GM12878 (cell line): Measurements from ENCODE around the gene RPS6KA3. TPM values are rescaled to one million over a fixed set of nuclear protein-coding genes. Genes with fewer than 3 reads are reported as not detected.

Experiments used
- ATAC-seq: fragments of 200-7000 bp; cut with Tn5 transposase; 3 replicates; pipeline ENCODE4 v1.9.1; 2020; ENCODE audit warnings: mild to moderate bottlenecking, moderate library complexity
- BruUV-seq: library from RNA; stranded (reverse); fragments of 400-500 nt; replicated peaks from 2 replicates; lab custom pipeline; 2021; lab: Mats Ljungman, UMichigan
- CTCF ChIA-PET: fragments of 300-600 bp; sonication (Branson Sonifier 250); formaldehyde crosslinking; extraction: SDS; loops from one replicate; lab custom pipeline; 2021; ENCODE audit warnings: inconsistent platforms; lab: Yijun Ruan, JAX
- POLR2A ChIA-PET: fragments of 350-600 bp; formaldehyde crosslinking; extraction: SDS; loops from one replicate; lab custom pipeline; 2021; ENCODE audit warnings: inconsistent platforms; lab: Charles Lee
- RAD21 ChIA-PET: fragments of 300-600 bp; sonication (Branson Sonifier 250); formaldehyde crosslinking; loops from one replicate; lab custom pipeline; 2023; ENCODE audit warnings: antibody characterized with exemption; ENCODE audit not compliant: unreplicated experiment; lab: Charles Lee
- SMC1A ChIA-PET: fragments of 300-600 bp; sonication (Branson Sonifier 250); formaldehyde crosslinking; loops from one replicate; lab custom pipeline; 2023; ENCODE audit not compliant: unreplicated experiment, uncharacterized antibody; lab: Charles Lee
- DNase-seq: peaks from one replicate; pipeline ENCODE4 v3.0.0-alpha.2; 2011; ENCODE audit warnings: low read depth, low spot score
- FAIRE-seq: peaks from 3 replicates; lab custom pipeline; 2011; peaks lifted over from hg19 to GRCh38; lab: Jason Lieb, UNC
- H2AFZ ChIP-seq: 2 replicates; pipeline ENCODE4 v1.6.0; 2011; ENCODE audit warnings: low read depth, low read length, control low read depth; ENCODE audit not compliant: control insufficient read depth
- H3K27ac ChIP-seq: 2 replicates; pipeline ENCODE4 v1.5.1; 2011; ENCODE audit warnings: control low read depth; ENCODE audit not compliant: control insufficient read depth, insufficient read depth
- H3K27me3 ChIP-seq, 2 experiments: replicated peaks in 1 of 2; 2 replicates each; pipeline versions ENCODE4 v1.6.0 to v1.6.1; 2011; ENCODE audit warnings: low read length in 1 of 2; ENCODE audit not compliant: control insufficient read depth in 2 of 2, insufficient read depth in 2 of 2
- H3K36me3 ChIP-seq, 2 experiments: 2 replicates each; pipeline ENCODE4 v1.5.1; 2011; ENCODE audit warnings: low read length in 1 of 2; ENCODE audit not compliant: control insufficient read depth in 2 of 2, insufficient read depth in 2 of 2
- H3K4me1 ChIP-seq: 2 replicates; pipeline ENCODE4 v1.6.1; 2011; ENCODE audit warnings: mild to moderate bottlenecking, low read length, moderate library complexity, mixed read lengths; ENCODE audit not compliant: control insufficient read depth, insufficient read depth
- H3K4me2 ChIP-seq: 2 replicates; pipeline ENCODE4 v1.6.0; 2011; ENCODE audit warnings: control low read depth; ENCODE audit not compliant: control insufficient read depth, insufficient read depth
- H3K4me3 ChIP-seq: fragments of 200-600 bp; sonication (generic); 2 replicates; pipeline ENCODE4 v1.5.1; 2016
- H3K79me2 ChIP-seq: 2 replicates; pipeline ENCODE4 v1.6.0; 2011; ENCODE audit warnings: low read length; ENCODE audit not compliant: control insufficient read depth, insufficient read depth
- H3K9ac ChIP-seq: 2 replicates; pipeline ENCODE4 v1.8.0; 2011; ENCODE audit warnings: low read length, control low read depth, mixed read lengths; ENCODE audit not compliant: control insufficient read depth, insufficient read depth
- H3K9me3 ChIP-seq: replicated peaks from 3 replicates; pipeline ENCODE4 v1.5.1; 2011; ENCODE audit warnings: mild to moderate bottlenecking, low read length; ENCODE audit not compliant: control insufficient read depth, insufficient read depth
- H4K20me1 ChIP-seq: 2 replicates; pipeline ENCODE4 v1.6.0; 2011; ENCODE audit not compliant: control insufficient read depth, insufficient read depth
- CBFB ChIP-seq: IDR thresholded peaks from 2 replicates; pipeline ENCODE4 v1.6.1; 2016; ENCODE audit warnings: antibody characterized with exemption, low read depth
- CBX5 ChIP-seq: sonication (generic); IDR thresholded peaks from 2 replicates; pipeline ENCODE4 v1.6.1; 2016; ENCODE audit warnings: low read depth, moderate library complexity, mild to moderate bottlenecking, inconsistent platforms
- ELK1 ChIP-seq: IDR thresholded peaks from 2 replicates; pipeline ENCODE4 v1.6.1; 2012; ENCODE audit warnings: low read depth, low read length, improper control_type of control experiment
- FOS ChIP-seq: IDR thresholded peaks from 3 replicates; pipeline ENCODE4 v1.6.1; 2011; ENCODE audit warnings: borderline replicate concordance; ENCODE audit not compliant: insufficient read length; ENCODE audit errors: extremely low read depth
- GATAD2B ChIP-seq: fragments of 450-650 bp; conservative IDR thresholded peaks from 2 replicates; pipeline ENCODE4 v1.6.1; 2017; ENCODE audit warnings: low read depth, mild to moderate bottlenecking, moderate library complexity
- KDM1A ChIP-seq: fragments of 200-600 bp; sonication (generic); IDR thresholded peaks from 2 replicates; pipeline ENCODE4 v1.6.1; 2016; ENCODE audit warnings: borderline replicate concordance
- RAD21 ChIP-seq: IDR thresholded peaks from 2 replicates; pipeline ENCODE4 v1.6.1; 2011; ENCODE audit warnings: mild to moderate bottlenecking, low read depth, low read length, moderate library complexity; ENCODE audit not compliant: insufficient read depth
- RBBP5 ChIP-seq: fragments of 200-600 bp; sonication (generic); conservative IDR thresholded peaks from 2 replicates; pipeline ENCODE4 v1.6.1; 2016
- ZNF622 ChIP-seq: fragments of 450-650 bp; IDR thresholded peaks from 2 replicates; pipeline ENCODE4 v1.6.1; 2017; ENCODE audit warnings: mild to moderate bottlenecking, inconsistent platforms
- WGBS: methylation state at CpG from one replicate; pipeline ENCODE4 v1.1.6; 2016; ENCODE audit warnings: low lambda C conversion rate; ENCODE audit not compliant: insufficient replicate concordance, insufficient coverage; ENCODE audit errors: missing lambda C conversion rate; 5-methylcytosine and 5-hydroxymethylcytosine counted together
- in situ Hi-C: fragments of 300-500 bp; cut with MboI; formaldehyde crosslinking; loops from 9 replicates; pipeline ENCODE4 v1.14.3; 2018; ENCODE audit warnings: mixed read lengths
- intact Hi-C: fragments of 100-400 bp; cut with micrococcal nuclease; formaldehyde crosslinking; loops from one replicate; pipeline ENCODE4 v1.14.2; 2022; ENCODE audit not compliant: unreplicated experiment
- polyA plus RNA-seq, 11 experiments: library from polyadenylated mRNA; depleted of rRNA in 4 of 11; unstranded in 6 of 11; stranded (reverse) in 5 of 11; fragments of >200 nt; fragmentation: Nextera tagmentation in 4 of 11; fragmentation: Illumina TruSeq in 1 of 11; extraction: Ambion mirVana in 4 of 11; extraction: Trizol in 1 of 11; gene quantifications; 1 replicate in 1 of 11; 2 replicates in 10 of 11; pipeline versions ENCODE4 v1.2.1 to v1.2.3, GENCODE V29; 2011 to 2016; ENCODE audit warnings: inconsistent platforms in 2 of 11, missing spikeins in 2 of 11, low read depth in 1 of 11
- total RNA-seq, 4 experiments: library from RNA; depleted of rRNA in 3 of 4; stranded (reverse); fragments of >200 nt in 3 of 4; fragmentation: Illumina TruSeq in 1 of 4; extraction: Trizol in 1 of 4; gene quantifications; 2 replicates each; pipeline versions ENCODE4 v1.2.1 to v1.2.3, GENCODE V29; 2013 to 2021

RPS6KA3 gene
- total and polyA plus RNA-seq, 10 of the 15 experiments (the other 5 are each of a cell fraction or from before 2014, with no cell fraction given), result 2.8 to 35.6 (median 15.8) TPM

DNA sequence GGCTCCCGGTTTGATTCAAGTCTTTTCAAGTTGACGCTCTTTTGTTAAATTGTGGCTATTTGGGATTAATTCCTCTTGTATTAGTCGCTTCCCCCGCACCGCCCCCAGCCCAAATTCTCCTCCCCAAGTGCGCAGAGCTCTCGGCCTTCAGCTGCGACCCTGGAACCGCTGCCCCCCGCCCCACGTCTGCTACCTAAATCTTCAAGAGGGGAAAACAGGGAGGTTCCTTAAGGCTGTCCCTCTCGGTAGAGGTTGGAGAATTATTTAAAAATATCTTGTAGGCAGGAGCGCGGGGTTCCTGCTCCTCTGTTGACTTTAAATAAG is 860 bp upstream of the RPS6KA3 start:
- POLR2A ChIA-PET, result interaction anchor here (0.6 to 1.1 kb wide), 4 partner anchors 48 to 137 kb away, joined by 3 to 7 read pairs (median 4); no protein-coding TSS in a partner anchor
- no peak overlapping the region for H3K27ac ChIP-seq
- peak overlapping the region; percentile 34; the same call in 1 of the 2 replicates for H3K9ac ChIP-seq
- FAIRE-seq, result no peak
- RAD21 ChIA-PET, result interaction anchor here (0.7 kb wide), 1 partner anchor 30 kb away, joined by 3 read pairs; no protein-coding TSS in a partner anchor
- no peak for ATAC-seq
- in situ Hi-C loops, result no loop called here
- 25% methylated on average over 14 of the region's 14 CpGs for WGBS
- H3K9me3 ChIP-seq, result no peaks in the 10 kb centered on the region; the same call in 1 of the 3 replicates
- H3K4me1 ChIP-seq, result no peaks in the 10 kb centered on the region
- peak overlapping the region; percentile 65; the same call in 1 of the 2 replicates for H3K4me3 ChIP-seq
- no peaks in the 10 kb centered on the region for H3K36me3 ChIP-seq
- peaks cover 2 to 6% of the 10 kb centered on the region in 2 experiments; a peak in 1 of 4 replicates for H3K27me3 ChIP-seq
- TF ChIP-seq RAD21 (no peak), ELK1 (no peak), FOS (no peak), KDM1A (no peak), ZNF622 (no peak), RBBP5 (no peak), CBX5 (no peak), GATAD2B (no peak), CBFB (no peak)
- H4K20me1 ChIP-seq, result no peaks in the 10 kb centered on the region
- H3K79me2 ChIP-seq, result peaks cover 32% of the 10 kb centered on the region
- intact Hi-C loops, result loop anchor here (5.0 kb wide), 2 partner anchors 55 to 250 kb away; no protein-coding TSS in a partner anchor
- H3K4me2 ChIP-seq, result peak overlapping the region; percentile 74
- no TSS peak for BruUV-seq
- CTCF ChIA-PET, result no interaction called here
- H2AFZ ChIP-seq, result peak overlapping the region; percentile 83
- DNase-seq, result no peak
- SMC1A ChIA-PET, result interaction anchor here (0.5 kb wide), 1 partner anchor 11 kb away, joined by 3 read pairs; no protein-coding TSS in a partner anchor
